ENCODE results near the gene USHBP1. TPM values are rescaled to one million over a fixed set of nuclear protein-coding genes. Genes with fewer than 3 reads are reported as not detected.

The USHBP1 gene
- total and polyA plus RNA-seq, 2 of the 13 experiments (the other 11 are each of a cell fraction or from before 2014, with no cell fraction given) = 0.15 to 1.5 TPM

- TF ChIP-seq ONECUT2 (CRISPR knock-in tag; IDR thresholded peaks at IDR 0.05) (peak; percentile 99), MED13 (CRISPR knock-in tag; IDR thresholded peaks at IDR 0.05) (no peak), ELF4 (CRISPR knock-in tag; IDR thresholded peaks at IDR 0.05; ENCODE audit: borderline replicate concordance) (no peak), JUND (CRISPR knock-in tag; IDR thresholded peaks at IDR 0.05) (no peak), HNRNPUL1 (IDR thresholded peaks at IDR 0.05; ENCODE audit: low read depth, low read length) (no peak), ZSCAN21 (CRISPR knock-in tag; IDR thresholded peaks at IDR 0.05; ENCODE audit: borderline replicate concordance) (no peak; the same call in 1 of the 2 replicates), ZXDC (CRISPR knock-in tag; IDR thresholded peaks at IDR 0.05) (peak; percentile 57; the same call in 1 of the 2 replicates), GFI1 (CRISPR knock-in tag; IDR thresholded peaks at IDR 0.05; ENCODE audit: borderline replicate concordance) (no peak), KDM3A (CRISPR knock-in tag; IDR thresholded peaks at IDR 0.05; ENCODE audit: low read depth) (peak; percentile 82; the same call in 1 of the 2 replicates), CTCF (CRISPR knock-in tag; IDR thresholded peaks at IDR 0.05) (no peak), PRDM10 (CRISPR knock-in tag; IDR thresholded peaks at IDR 0.05; ENCODE audit: low read depth) (no peak), SIN3B (IDR thresholded peaks at IDR 0.05; ENCODE audit: low read length) (no peak), ZNF136 (CRISPR knock-in tag; IDR thresholded peaks at IDR 0.05; ENCODE audit: low read depth) (0 out of 2 replicates have a peak, but pooled peaks have one; percentile 22), ARNTL (CRISPR knock-in tag; IDR thresholded peaks at IDR 0.05) (no peak), ELF3 (CRISPR knock-in tag; IDR thresholded peaks at IDR 0.05) (peak; percentile 26; the same call in 1 of the 2 replicates), ZNF468 (CRISPR knock-in tag; IDR thresholded peaks at IDR 0.05) (no peak), POLR2AphosphoS2 (IDR thresholded peaks at IDR 0.05; ENCODE audit: low read depth, low read length) (no peak), FOXO1 (CRISPR knock-in tag; IDR thresholded peaks at IDR 0.05) (peak; percentile 78; the same call in 1 of the 2 replicates), NAIF1 (CRISPR knock-in tag; IDR thresholded peaks at IDR 0.05; ENCODE audit: borderline replicate concordance) (no peak), ZFP37 (CRISPR knock-in tag; IDR thresholded peaks at IDR 0.05; ENCODE audit: borderline replicate concordance) (0 out of 2 replicates have a peak, but pooled peaks have one; percentile 14), SP1 (IDR thresholded peaks at IDR 0.05) (no peak), SP1 (CRISPR knock-in tag; IDR thresholded peaks at IDR 0.05) (no peak)
Measured at GRCh38 chr19:17243830-17244617, 20.5 kb downstream of the USHBP1 start (continued).

Data from HepG2 (cell line).